Neuronal stem cell (in vitro differentiated cells): ENCODE data around the gene KAT2A.
A peak's percentile ranks its signal among the peaks of the same experiment; 100 is the strongest.

Source experiments
- DNase-seq: peaks from one replicate; pipeline ENCODE4 v3.0.0-alpha.2; 2013; ENCODE audit warnings: low spot score
- H2AFZ ChIP-seq: one replicate; pipeline ENCODE4 v1.6.1; 2013; ENCODE audit warnings: mild to moderate bottlenecking, low read length, inconsistent platforms
- H2AK5ac ChIP-seq: 2 replicates; pipeline ENCODE4 v1.6.1; 2013; ENCODE audit warnings: low read depth, mild to moderate bottlenecking, inconsistent platforms, low read length, moderate library complexity, mixed read lengths
- H2BK120ac ChIP-seq: 2 replicates; pipeline ENCODE4 v1.6.1; 2013; ENCODE audit warnings: low read depth, mild to moderate bottlenecking, inconsistent platforms, low read length, moderate library complexity, mixed read lengths
- H2BK12ac ChIP-seq: one replicate; pipeline ENCODE4 v1.6.1; 2013; ENCODE audit warnings: low read length, inconsistent platforms
- H2BK15ac ChIP-seq: 2 replicates; pipeline ENCODE4 v1.6.1; 2013; ENCODE audit warnings: mild to moderate bottlenecking, low read length, inconsistent platforms, mixed read lengths
- H2BK5ac ChIP-seq: one replicate; pipeline ENCODE4 v1.6.1; 2013; ENCODE audit warnings: inconsistent platforms, mild to moderate bottlenecking, low read length, moderate library complexity
- H3K14ac ChIP-seq: one replicate; pipeline ENCODE4 v1.6.1; 2013; ENCODE audit warnings: low read length, inconsistent platforms
- H3K18ac ChIP-seq: 2 replicates; pipeline ENCODE4 v1.6.1; 2013; ENCODE audit warnings: low read length, inconsistent platforms
- H3K23ac ChIP-seq: 2 replicates; pipeline ENCODE4 v1.6.1; 2013; ENCODE audit warnings: low read depth, mild to moderate bottlenecking, mixed read lengths, low read length, inconsistent platforms; ENCODE audit not compliant: poor library complexity
- H3K27ac ChIP-seq: replicated peaks from 3 replicates; pipeline ENCODE4 v1.5.1; 2013; ENCODE audit warnings: low read length, inconsistent platforms
- H3K27me3 ChIP-seq, 3 experiments: 2 replicates each; pipeline ENCODE4 v1.6.1; 2013; ENCODE audit warnings: low read length in 3 of 3, mild to moderate bottlenecking in 2 of 3, inconsistent platforms in 1 of 3, low read depth in 1 of 3, mixed read lengths in 1 of 3, moderate library complexity in 1 of 3; ENCODE audit not compliant: control insufficient read depth in 3 of 3, insufficient read depth in 3 of 3
- H3K36me3 ChIP-seq, 2 donors: replicated peaks in 1 of 2; 2 replicates each; pipeline ENCODE4 v1.6.1; 2013; ENCODE audit warnings: low read length in 2 of 2; ENCODE audit not compliant: control insufficient read depth in 2 of 2, insufficient read depth in 2 of 2
- H3K4ac ChIP-seq: 2 replicates; pipeline ENCODE4 v1.6.1; 2013; ENCODE audit warnings: inconsistent platforms, mild to moderate bottlenecking, low read length, moderate library complexity
- H3K4me1 ChIP-seq, 2 donors: 1 replicate in 1 of 2; 2 replicates in 1 of 2; pipeline ENCODE4 v1.6.1; 2013; ENCODE audit warnings: low read length in 2 of 2, low read depth in 1 of 2; ENCODE audit not compliant: control insufficient read depth in 2 of 2, insufficient read depth in 1 of 2
- H3K4me2 ChIP-seq: one replicate; pipeline ENCODE4 v1.6.1; 2013; ENCODE audit warnings: mild to moderate bottlenecking, low read length, inconsistent platforms; ENCODE audit not compliant: insufficient read depth, poor library complexity, severe bottlenecking
- H3K4me3 ChIP-seq, 2 donors: 2 replicates each; pipeline ENCODE4 v1.5.1; 2013; ENCODE audit warnings: low read length in 2 of 2, mild to moderate bottlenecking in 2 of 2, inconsistent platforms in 1 of 2, moderate library complexity in 1 of 2
- H3K79me1 ChIP-seq: one replicate; pipeline ENCODE4 v1.6.1; 2013; ENCODE audit warnings: low read depth, mild to moderate bottlenecking, inconsistent platforms, low read length, moderate library complexity
- H3K9ac ChIP-seq: one replicate; pipeline ENCODE4 v1.6.1; 2013; ENCODE audit warnings: mild to moderate bottlenecking, low read depth, low read length, inconsistent platforms; ENCODE audit not compliant: poor library complexity
- H3K9me3 ChIP-seq, 2 donors: replicated peaks in 1 of 2; 2 replicates each; pipeline versions ENCODE3 to v1.6.1; 2013; ENCODE audit warnings: low read length in 2 of 2, mild to moderate bottlenecking in 2 of 2, inconsistent platforms in 1 of 2, low read depth in 1 of 2, mixed read lengths in 1 of 2, moderate library complexity in 1 of 2; ENCODE audit not compliant: control insufficient read depth in 2 of 2, insufficient read depth in 1 of 2
- H4K8ac ChIP-seq: one replicate; pipeline ENCODE4 v1.6.1; 2013; ENCODE audit warnings: low read depth, mild to moderate bottlenecking, inconsistent platforms, low read length, moderate library complexity
- H4K91ac ChIP-seq: one replicate; pipeline ENCODE4 v1.6.1; 2013; ENCODE audit warnings: low read length, low read depth, mild to moderate bottlenecking, inconsistent platforms; ENCODE audit not compliant: poor library complexity
- WGBS, 2 donors: extraction: QIAGEN DNeasy Blood & Tissue Kit; methylation state at CpG; one replicate each; pipeline ENCODE4 v1.1.7; 2013; ENCODE audit warnings: missing lambda C conversion rate in 2 of 2, mixed read lengths in 1 of 2; ENCODE audit not compliant: insufficient read length in 2 of 2, insufficient replicate concordance in 1 of 2; ENCODE audit errors: extremely low coverage in 2 of 2; 5-methylcytosine and 5-hydroxymethylcytosine counted together

KAT2A gene

DNA sequence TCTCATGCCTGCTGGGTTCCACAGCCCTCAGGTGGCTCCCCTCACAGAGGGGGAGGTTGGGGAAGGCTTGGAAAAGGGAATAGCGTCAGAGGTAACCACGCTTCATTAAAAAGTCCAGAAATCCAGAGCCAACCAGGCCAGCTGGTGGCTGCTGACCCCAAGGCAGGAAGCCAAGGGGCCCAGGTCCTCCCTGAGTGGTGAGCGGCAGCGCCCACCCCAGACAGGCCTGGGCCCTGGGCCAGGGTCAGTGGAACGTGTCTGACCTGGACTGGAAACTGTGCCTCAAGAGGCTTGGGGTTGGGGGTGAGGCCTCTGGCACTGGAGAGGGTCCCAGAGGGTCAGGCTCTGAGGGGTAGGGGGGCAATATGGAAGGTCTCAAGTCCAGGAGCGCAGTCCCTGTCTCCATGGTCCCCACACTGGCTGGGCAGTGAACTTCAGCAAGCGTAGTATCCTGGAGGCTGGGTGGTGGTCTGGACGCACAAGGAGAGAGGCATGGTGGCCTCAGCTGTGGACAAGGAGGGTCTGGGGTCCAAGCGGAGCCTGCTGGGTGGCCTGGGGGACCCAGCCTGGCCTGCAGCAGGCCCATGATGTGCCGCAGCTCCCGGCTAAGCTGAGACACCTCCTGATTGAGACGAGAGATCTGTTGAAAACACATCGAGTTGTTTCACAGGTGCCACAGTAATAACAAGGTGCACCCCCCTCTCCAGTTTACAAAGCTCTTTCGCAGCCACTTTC is 38.8 kb upstream of the KAT2A start:
- Histone ChIP-seq H3K4me1 (peaks cover 4 to 13% of the 10 kb centered on the region in 2 donors), H3K27me3 (peaks cover 0 to 5% (median 0%) of the 10 kb centered on the region in 3 experiments), H2AK5ac (peak overlapping the region; percentile 3), H3K4me3 (no peak overlapping the region), H2AFZ (peak overlapping the region; percentile 60), H3K4me2 (no peak overlapping the region), H4K8ac (no peak overlapping the region), H3K79me1 (peaks cover 2% of the 10 kb centered on the region), H2BK15ac (peak overlapping the region; percentile 58), H3K36me3 (no peaks in the 10 kb centered on the region), H3K9ac (no peak overlapping the region), H3K27ac (no peak overlapping the region), H3K18ac (peak overlapping the region; percentile 64), H3K23ac (peak overlapping the region; percentile 43), H3K14ac (no peak overlapping the region), H3K9me3 (no peaks in the 10 kb centered on the region), H4K91ac (no peak overlapping the region), H2BK120ac (no peak overlapping the region), H2BK12ac (peak overlapping the region; percentile 41), H3K4ac (no peak overlapping the region), H2BK5ac (no peak overlapping the region)
- no peak for DNase-seq
- WGBS, 2 donors, result no CpG with 5 or more reads among the region's 14 CpGs

DNA sequence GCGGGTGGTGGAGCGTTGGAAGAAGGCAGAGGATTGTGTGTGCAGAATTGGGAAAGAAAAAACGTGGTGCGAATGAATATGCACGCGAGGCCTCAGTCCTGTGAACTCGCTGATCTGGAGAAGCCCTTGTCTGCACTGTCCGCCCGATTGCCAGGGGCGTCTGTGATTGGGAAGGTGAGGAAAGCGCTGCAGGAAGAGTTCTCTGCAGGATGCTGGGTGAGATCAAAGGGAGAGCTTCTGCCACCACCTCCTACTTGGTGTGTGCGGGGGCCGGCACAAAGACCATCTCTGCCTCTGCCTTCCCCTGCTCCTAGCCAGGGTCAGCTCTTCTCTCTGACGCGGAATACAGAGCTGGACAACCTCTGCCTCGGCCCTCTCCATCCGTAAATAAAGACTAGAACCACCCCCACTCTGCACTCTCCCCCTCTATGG is 34.5 kb upstream of the KAT2A start:
- H3K4me2 ChIP-seq, result peak overlapping the region; percentile 47
- H2BK5ac ChIP-seq, result no peak overlapping the region
- H2AFZ ChIP-seq, result peak overlapping the region; percentile 77
- no peak overlapping the region for H4K8ac ChIP-seq
- H2BK15ac ChIP-seq, result peak overlapping the region; percentile 21
- H3K4me1 ChIP-seq, result peaks cover 12 to 22% of the 10 kb centered on the region in 2 donors
- H3K27ac ChIP-seq, result no peak overlapping the region
- no peak overlapping the region for H3K18ac ChIP-seq
- H3K36me3 ChIP-seq, result peaks cover 0 to 15% of the 10 kb centered on the region in 2 donors
- no peak overlapping the region for H3K4ac ChIP-seq
- no peak overlapping the region for H3K14ac ChIP-seq
- H2BK12ac ChIP-seq, result no peak overlapping the region
- peak overlapping the region; percentile 88 for H2AK5ac ChIP-seq
- no peak for DNase-seq
- H4K91ac ChIP-seq, result no peak overlapping the region
- peak overlapping the region; percentile 28 to 71 for H3K4me3 ChIP-seq
- no peaks in the 10 kb centered on the region for H3K9me3 ChIP-seq
- no peaks in the 10 kb centered on the region for H3K27me3 ChIP-seq
- peaks cover 11% of the 10 kb centered on the region for H3K79me1 ChIP-seq
- WGBS, 2 donors, result no CpG with 5 or more reads among the region's 17 CpGs
- H2BK120ac ChIP-seq, result no peak overlapping the region
- H3K23ac ChIP-seq, result no peak overlapping the region
- H3K9ac ChIP-seq, result no peak overlapping the region

DNA sequence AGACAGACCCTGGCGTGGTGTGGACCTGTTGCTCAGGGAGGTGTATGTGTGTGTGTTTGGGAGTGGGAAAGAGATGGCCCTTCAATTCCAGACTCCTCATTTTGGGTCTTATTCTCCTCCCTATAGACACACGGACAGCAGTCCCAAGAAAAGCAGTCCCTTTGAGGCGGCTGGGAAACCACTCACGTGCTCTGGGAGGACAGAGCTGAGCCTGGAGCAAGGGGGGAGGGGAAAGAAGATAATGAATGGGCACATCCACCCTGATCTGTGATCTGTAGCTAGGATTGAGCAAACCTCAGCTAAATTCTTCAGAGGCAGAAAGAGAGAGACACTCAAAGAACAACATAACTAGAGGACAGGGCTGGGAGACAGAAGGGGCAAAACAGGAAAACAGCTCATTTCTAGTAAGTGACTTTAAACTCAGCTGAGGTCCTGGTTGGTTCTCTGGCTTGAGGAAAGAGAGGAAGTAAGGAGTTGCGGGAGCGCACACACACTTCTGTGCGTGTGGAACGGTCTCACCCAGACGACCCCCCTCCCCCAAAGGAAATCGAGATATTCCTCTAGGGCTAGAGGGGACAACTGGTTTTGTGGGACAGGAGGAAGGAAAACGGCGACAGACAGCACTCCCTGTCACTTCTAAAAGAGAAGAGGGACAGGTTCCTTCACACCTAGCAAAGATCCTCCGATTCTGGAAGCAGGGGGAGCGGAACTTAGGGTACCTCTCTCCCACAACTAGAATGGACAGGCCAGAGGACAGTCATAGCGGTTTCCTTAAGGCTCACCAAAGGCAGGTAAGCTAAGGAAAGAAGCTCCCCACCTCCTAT is 33.0 kb upstream of the KAT2A start:
- peak overlapping the region; percentile 89 for H3K4me2 ChIP-seq

More for the DNA sequence above, 33.0 kb upstream of the KAT2A start:
- H4K8ac ChIP-seq, result peak overlapping the region; percentile 21
- no peak overlapping the region for H4K91ac ChIP-seq
- H3K4me3 ChIP-seq, result peak overlapping the region; percentile 87 to 97
- H3K18ac ChIP-seq, result peak overlapping the region; percentile 96
- H2BK120ac ChIP-seq, result no peak overlapping the region
- DNase-seq, result no peak
- no peak overlapping the region for H2BK15ac ChIP-seq
- WGBS, 2 donors, result no CpG with 5 or more reads among the region's 15 CpGs
- no peak overlapping the region for H3K23ac ChIP-seq
- H2AFZ ChIP-seq, result peak overlapping the region; percentile 87
- peak overlapping the region; percentile 75 for H2AK5ac ChIP-seq
- no peak overlapping the region for H2BK5ac ChIP-seq
- peak overlapping the region; percentile 87 for H3K14ac ChIP-seq
- no peak overlapping the region for H3K4ac ChIP-seq
- H3K9me3 ChIP-seq, result no peaks in the 10 kb centered on the region
- peaks cover 0 to 26% of the 10 kb centered on the region in 2 donors for H3K36me3 ChIP-seq
- H2BK12ac ChIP-seq, result no peak overlapping the region
- H3K27me3 ChIP-seq, result no peaks in the 10 kb centered on the region
- H3K9ac ChIP-seq, result peak overlapping the region; percentile 93
- no peak overlapping the region for H3K27ac ChIP-seq
- H3K4me1 ChIP-seq, result peaks cover 9 to 10% of the 10 kb centered on the region in 2 donors
- H3K79me1 ChIP-seq, result peaks cover 11% of the 10 kb centered on the region
